Rectal smooth muscle tissue (tissue), 1 donor: ENCODE measurements around the gene UBE2G1.
A peak's percentile ranks its signal among the peaks of the same experiment; 100 is the strongest.

Experiments
- H3K27ac ChIP-seq: one replicate; pipeline ENCODE4 v1.7.0; 2013; ENCODE audit warnings: low read depth, low read length, inconsistent platforms
- H3K27me3 ChIP-seq: one replicate; pipeline ENCODE4 v1.7.0; 2013; ENCODE audit warnings: low read length; ENCODE audit not compliant: control insufficient read depth, insufficient read depth
- H3K36me3 ChIP-seq: one replicate; pipeline ENCODE4 v1.7.0; 2013; ENCODE audit warnings: low read length; ENCODE audit not compliant: control insufficient read depth, insufficient read depth
- H3K4me1 ChIP-seq: one replicate; pipeline ENCODE4 v1.7.0; 2013; ENCODE audit warnings: low read length; ENCODE audit not compliant: control insufficient read depth, insufficient read depth
- H3K4me3 ChIP-seq: one replicate; pipeline ENCODE4 v1.7.0; 2013; ENCODE audit warnings: low read length
- H3K9ac ChIP-seq: one replicate; pipeline ENCODE4 v1.7.0; 2013; ENCODE audit warnings: low read length

The UBE2G1 gene

DNA sequence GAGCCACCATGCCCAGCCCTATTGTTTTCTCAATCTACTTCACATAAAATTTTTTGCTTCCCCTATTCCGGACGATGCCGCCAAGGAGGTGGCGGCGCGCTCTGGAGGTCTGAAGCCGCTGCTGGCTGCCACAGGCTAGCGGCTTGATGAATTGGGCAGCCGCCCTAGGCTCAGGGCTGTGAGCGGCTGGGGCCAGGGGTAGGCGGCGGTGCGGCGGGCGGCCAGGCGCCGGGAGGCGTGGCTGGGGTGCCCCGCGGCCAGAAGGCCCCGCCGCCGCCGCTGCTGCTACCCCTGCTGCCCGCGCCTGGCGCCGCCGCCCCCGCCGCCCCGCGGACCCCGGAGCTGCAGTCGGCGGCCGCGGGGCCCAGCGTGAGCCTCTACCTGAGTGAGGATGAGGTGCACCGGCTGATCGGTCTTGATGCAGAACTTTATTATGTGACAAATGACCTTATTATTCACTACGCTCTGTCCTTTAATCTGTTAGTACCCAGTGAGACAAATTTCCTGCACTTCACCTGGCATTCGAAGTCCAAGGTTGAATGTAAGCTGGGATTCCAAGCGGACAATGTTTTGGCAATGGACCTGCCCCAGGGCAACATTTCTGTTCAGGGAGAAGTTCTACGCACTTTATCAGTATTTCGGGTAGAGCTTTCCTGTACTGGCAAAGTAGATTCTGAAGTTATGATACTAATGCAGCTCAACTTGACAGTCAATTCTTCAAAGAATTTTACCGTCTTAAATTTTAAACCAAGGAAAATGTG lies 144.4 kb downstream of the UBE2G1 start:
- Histone ChIP-seq H3K4me3 (no peak overlapping the region), H3K4me1 (peaks cover 21% of the 10 kb centered on the region), H3K9ac (no peak overlapping the region), H3K27me3 (no peaks in the 10 kb centered on the region), H3K27ac (peak overlapping the region; percentile 96), H3K36me3 (peaks cover 3% of the 10 kb centered on the region)

GRCh38 chr17:4221163-4221562 lies 145.3 kb downstream of the UBE2G1 start:
- no peak overlapping the region for H3K9ac ChIP-seq
- H3K27ac ChIP-seq: peak overlapping the region; percentile 96
- peaks cover 23% of the 10 kb centered on the region for H3K4me1 ChIP-seq
- no peak overlapping the region for H3K4me3 ChIP-seq
- peaks cover 3% of the 10 kb centered on the region for H3K36me3 ChIP-seq
- H3K27me3 ChIP-seq: no peaks in the 10 kb centered on the region

- Histone ChIP-seq H3K4me1 (peaks cover 26% of the 10 kb centered on the region), H3K36me3 (peaks cover under 1% of the 10 kb centered on the region), H3K4me3 (no peak overlapping the region), H3K27me3 (no peaks in the 10 kb centered on the region), H3K27ac (peak overlapping the region; percentile 96), H3K9ac (no peak overlapping the region)
These were observed 145.8 kb downstream of the UBE2G1 start for GRCh38 chr17:4220655-4221054.
